K562 (cell line): ENCODE data around the gene CUTA. TPM values are rescaled to one million over a fixed set of nuclear protein-coding genes. Genes with fewer than 3 reads are reported as not detected.

ENCODE experiments used
- ATAC-seq: fragments of 200-7000 bp; cut with Tn5 transposase; 3 replicates; pipeline ENCODE4 v1.9.1; 2020; ENCODE audit warnings: moderate library complexity
- BruUV-seq: library from RNA; stranded (reverse); fragments of 400-500 nt; replicated peaks from 2 replicates; lab custom pipeline; 2021; lab: Mats Ljungman, UMichigan
- CTCF ChIA-PET: fragments of 300-600 bp; formaldehyde crosslinking; extraction: SDS; loops from one replicate; lab custom pipeline; 2021; ENCODE audit warnings: low intra/inter-chr PET ratio; lab: Yijun Ruan, JAX
- POLR2A ChIA-PET: fragments of 300-600, 350-650 bp; sonication (Branson Sonifier 250); formaldehyde crosslinking; extraction: SDS; loops from one replicate; lab custom pipeline; 2021; ENCODE audit warnings: antibody characterized with exemption, inconsistent platforms; lab: Yijun Ruan, JAX
- DNase-seq, 4 experiments: peaks; one replicate each; pipeline versions ENCODE4 v3.0.0 to v3.0.0-alpha.2; 2011 to 2018; ENCODE audit warnings: low spot score in 3 of 4, mixed read lengths in 3 of 4; ENCODE audit errors: extremely low read depth in 1 of 4
- FAIRE-seq: peaks from 2 replicates; lab custom pipeline; 2011; peaks lifted over from hg19 to GRCh38; lab: Jason Lieb, UNC
- H2AFZ ChIP-seq: 2 replicates; pipeline ENCODE4 v1.6.0; 2011; ENCODE audit warnings: low read depth, low read length, control low read depth, inconsistent platforms
- H3K27ac ChIP-seq: fragments of 200-600 bp; 3 replicates; pipeline ENCODE4 v1.8.0; 2011; ENCODE audit warnings: low read depth, mild to moderate bottlenecking, control low read depth, inconsistent platforms, low read length, moderate library complexity, mixed read lengths; ENCODE audit errors: extremely low read depth
- H3K27me3 ChIP-seq, 2 experiments: fragments of 300-600 bp in 1 of 2; 2 replicates in 1 of 2; 3 replicates in 1 of 2; pipeline versions ENCODE4 v1.6.0 to v1.8.0; 2011; ENCODE audit warnings: inconsistent platforms in 2 of 2, low read length in 2 of 2, mild to moderate bottlenecking in 1 of 2, mixed read lengths in 1 of 2, moderate library complexity in 1 of 2; ENCODE audit not compliant: control insufficient read depth in 2 of 2, insufficient read depth in 2 of 2
- H3K36me3 ChIP-seq: fragments of 300-600 bp; 3 replicates; pipeline ENCODE4 v1.8.0; 2011; ENCODE audit warnings: mild to moderate bottlenecking, low read length, inconsistent platforms; ENCODE audit not compliant: control insufficient read depth, insufficient read depth
- H3K4me1 ChIP-seq, 2 experiments: fragments of 200-600 bp in 1 of 2; replicated peaks in 1 of 2; 2 replicates in 1 of 2; 3 replicates in 1 of 2; pipeline versions ENCODE4 v1.5.1 to v1.8.0; 2011; ENCODE audit warnings: inconsistent platforms in 2 of 2, low read length in 2 of 2, mild to moderate bottlenecking in 1 of 2, mixed read lengths in 1 of 2, moderate library complexity in 1 of 2; ENCODE audit not compliant: control insufficient read depth in 2 of 2, insufficient read depth in 2 of 2
- H3K4me2 ChIP-seq: 2 replicates; pipeline ENCODE4 v1.6.1; 2011; ENCODE audit warnings: low read length, control low read depth, inconsistent platforms, mixed read lengths; ENCODE audit not compliant: insufficient read depth
- H3K4me3 ChIP-seq: fragments of 200-600 bp; sonication (generic), shearing (Covaris generic); 2 replicates; pipeline ENCODE4 v1.5.1; 2016; ENCODE audit warnings: control low read depth, inconsistent platforms
- H3K79me2 ChIP-seq: fragments of 200-600 bp; 3 replicates; pipeline ENCODE4 v1.8.0; 2011; ENCODE audit warnings: low read length, inconsistent platforms; ENCODE audit not compliant: control insufficient read depth, insufficient read depth
- H3K9ac ChIP-seq, 2 experiments: 2 replicates each; pipeline versions ENCODE4 v1.6.0 to v1.6.1; 2011; ENCODE audit warnings: low read depth in 2 of 2, low read length in 2 of 2, control low read depth in 1 of 2, inconsistent platforms in 1 of 2, mild to moderate bottlenecking in 1 of 2, mixed read lengths in 1 of 2; ENCODE audit not compliant: insufficient read depth in 1 of 2
- H3K9me1 ChIP-seq: one replicate; pipeline ENCODE4 v1.6.0; 2011; ENCODE audit warnings: inconsistent platforms, mild to moderate bottlenecking, low read length, moderate library complexity; ENCODE audit not compliant: control insufficient read depth, insufficient read depth
- H3K9me3 ChIP-seq: replicated peaks from 2 replicates; pipeline ENCODE4 v1.5.1; 2011; ENCODE audit warnings: low read depth, low read length, inconsistent platforms; ENCODE audit not compliant: control insufficient read depth, insufficient read depth
- H4K20me1 ChIP-seq: replicated peaks from 2 replicates; pipeline ENCODE4 v1.6.1; 2011; ENCODE audit warnings: low read length, inconsistent platforms, mixed read lengths; ENCODE audit not compliant: control insufficient read depth, insufficient read depth
- CBFA2T3 ChIP-seq: fragments of 450-650 bp; IDR thresholded peaks from 2 replicates; pipeline ENCODE4 v1.6.1; 2017
- E2F5 ChIP-seq: sonication (generic); formaldehyde crosslinking; IDR thresholded peaks from 2 replicates; pipeline ENCODE4 v1.8.0; 2022; ENCODE audit warnings: mild to moderate bottlenecking, missing genetic modification reagents
- HINFP ChIP-seq: fragments of 450-650 bp; conservative IDR thresholded peaks from 2 replicates; pipeline ENCODE4 v1.6.1; 2016; ENCODE audit warnings: missing genetic modification characterization, low read depth, mild to moderate bottlenecking, control low read depth, missing compliant biosample characterization
- HMBOX1 ChIP-seq: sonication (generic); IDR thresholded peaks from 2 replicates; pipeline ENCODE4 v1.6.1; 2016
- HSF4 ChIP-seq: fragments of 250-450 bp; sonication (Bioruptor Pico); IDR thresholded peaks from 2 replicates; pipeline ENCODE4 v2.1.2; 2022; ENCODE audit warnings: mild to moderate bottlenecking, moderate library complexity, borderline replicate concordance
- ILF3 ChIP-seq: fragments of 450-650 bp; IDR thresholded peaks from 2 replicates; pipeline ENCODE4 v1.6.1; 2018; ENCODE audit warnings: antibody characterized with exemption, mild to moderate bottlenecking, moderate library complexity, borderline replicate concordance
- KLF13 ChIP-seq: fragments of 450-650 bp; IDR thresholded peaks from 2 replicates; pipeline ENCODE4 v1.6.1; 2016; ENCODE audit warnings: missing genetic modification characterization, low read depth, mild to moderate bottlenecking, missing compliant biosample characterization, moderate library complexity, borderline replicate concordance
- SMARCA5 ChIP-seq: fragments of 450-650 bp; IDR thresholded peaks from 2 replicates; pipeline ENCODE4 v1.6.1; 2016
- XRCC3 ChIP-seq: fragments of 450-650 bp; IDR thresholded peaks from 2 replicates; pipeline ENCODE4 v1.6.1; 2017; ENCODE audit warnings: mild to moderate bottlenecking, moderate library complexity
- ZNF280A ChIP-seq: fragments of 450-650 bp; IDR thresholded peaks from 2 replicates; pipeline ENCODE4 v1.6.1; 2018; ENCODE audit warnings: mild to moderate bottlenecking, low read depth; ENCODE audit not compliant: partially characterized antibody
- ZNF609 ChIP-seq: sonication (generic); formaldehyde crosslinking; IDR thresholded peaks from 2 replicates; pipeline ENCODE4 v1.8.1; 2023; ENCODE audit warnings: missing genetic modification reagents, mild to moderate bottlenecking, borderline replicate concordance
- WGBS: fragments of 100-300 bp; shearing (Covaris generic); methylation state at CpG from one replicate; pipeline ENCODE4 v1.1.6; 2016; ENCODE audit warnings: low coverage, mixed read lengths; ENCODE audit not compliant: insufficient coverage; ENCODE audit errors: missing lambda C conversion rate; 5-methylcytosine and 5-hydroxymethylcytosine counted together
- in situ Hi-C: fragments of 300-500 bp; cut with MboI; formaldehyde crosslinking; loops from 4 replicates; pipeline ENCODE4 v1.15.0; 2018; ENCODE audit warnings: inconsistent platforms, mixed read lengths
- intact Hi-C: fragments of 100-400 bp; cut with micrococcal nuclease; formaldehyde crosslinking; loops from 2 replicates; pipeline ENCODE4 v1.14.2; 2022
- polyA plus RNA-seq, 8 experiments: library from polyadenylated mRNA; depleted of rRNA in 4 of 8; stranded (reverse) in 5 of 8; unstranded in 3 of 8; fragments of >200 nt; fragmentation: Nextera tagmentation in 2 of 8; fragmentation: Illumina TruSeq in 1 of 8; extraction: Ambion mirVana in 2 of 8; extraction: Trizol in 1 of 8; gene quantifications; 2 replicates each; pipeline versions ENCODE4 v1.2.1 to v1.2.3, GENCODE V29; 2011 to 2014; ENCODE audit warnings: inconsistent platforms in 1 of 8, missing spikeins in 1 of 8
- total RNA-seq, 7 experiments: library from RNA; depleted of rRNA in 6 of 7; stranded (reverse); fragments of >200 nt in 6 of 7; fragmentation: Illumina TruSeq in 2 of 7; extraction: Trizol in 2 of 7; gene quantifications; 2 replicates each; pipeline versions ENCODE4 v1.2.1 to v1.2.3, GENCODE V29; 2011 to 2021; ENCODE audit warnings: low replicate concordance in 1 of 7

Gene CUTA
- total and polyA plus RNA-seq, 9 of the 15 experiments (the other 6 are each of a cell fraction or from before 2014, with no cell fraction given), result 166 to 682 (median 310) TPM

GRCh38 chr6:33430334-33430733, 12.4 kb upstream of the CUTA start:
- H3K9me3 ChIP-seq, result no peaks in the 10 kb centered on the region
- in situ Hi-C loops (no loop called here), intact Hi-C loops (no loop called here)
- 34% methylated on average over 2 of the region's 2 CpGs for WGBS
- peak overlapping the region; percentile 23; the same call in 1 of the 2 replicates for H3K4me2 ChIP-seq
- ChIA-PET CTCF (interaction anchor here (0.5 kb wide), 1 partner anchor 46 kb away, joined by 3 read pairs; no protein-coding TSS in a partner anchor), POLR2A (interaction anchor here (0.5 to 2.7 kb wide), 7 partner anchors 8 to 145 kb away, joined by 3 to 14 read pairs (median 4); no protein-coding TSS in a partner anchor)
- H3K9ac ChIP-seq, result no peak overlapping the region
- H3K4me1 ChIP-seq, result peaks cover 44 to 53% of the 10 kb centered on the region in 2 experiments
- peaks cover 4% of the 10 kb centered on the region; the same call in 2 of the 3 replicates for H3K36me3 ChIP-seq
- H2AFZ ChIP-seq, result no peak overlapping the region
- FAIRE-seq, result peak; percentile 6
- no peaks in the 10 kb centered on the region for H3K27me3 ChIP-seq
- no peaks in the 10 kb centered on the region for H3K9me1 ChIP-seq
- no peak overlapping the region for H3K4me3 ChIP-seq
- no peaks in the 10 kb centered on the region; the same call in 1 of the 2 replicates for H4K20me1 ChIP-seq
- no TSS peak for BruUV-seq
- DNase-seq, result no peak
- H3K79me2 ChIP-seq, result peaks cover 39% of the 10 kb centered on the region
- H3K27ac ChIP-seq, result no peak overlapping the region
- no peak for ATAC-seq
- TF ChIP-seq ZNF609 (CRISPR knock-in tag), result no peak
- TF ChIP-seq CBFA2T3, result no peak
- no peak for TF ChIP-seq SMARCA5
- TF ChIP-seq HMBOX1, result no peak
- TF ChIP-seq KLF13 (tag), result no peak
- TF ChIP-seq HSF4 (CRISPR knock-in tag), result no peak
- peak; percentile 7 for TF ChIP-seq ZNF280A
- TF ChIP-seq ILF3, result no peak
- TF ChIP-seq HINFP (tag), result no peak
- no peak for TF ChIP-seq XRCC3
- 0 out of 2 replicates have a peak, but pooled peaks have one; percentile 45 for TF ChIP-seq E2F5 (CRISPR knock-in tag)
